SK-N-SH treated with all-trans-retinoic acid at 6 μM for 48 hours (cell line): Measurements from ENCODE around the gene BRPF1.

Experiments used
- BACH2 ChIP-seq: fragments of 250-450 bp; sonication (Bioruptor Pico); IDR thresholded peaks from 2 replicates; pipeline ENCODE4 v1.9.0; 2021; ENCODE audit warnings: mild to moderate bottlenecking, borderline replicate concordance
- OSR1 ChIP-seq: fragments of 250-450 bp; sonication (Bioruptor Pico); IDR thresholded peaks from 2 replicates; pipeline ENCODE4 v1.8.0; 2022; ENCODE audit warnings: moderate library complexity, mild to moderate bottlenecking, inconsistent platforms
- PATZ1 ChIP-seq: fragments of 250-450 bp; sonication (Bioruptor Pico); IDR thresholded peaks from 2 replicates; pipeline ENCODE4 v1.8.0; 2020; ENCODE audit warnings: mild to moderate bottlenecking, moderate library complexity, borderline replicate concordance
- PPARA ChIP-seq: fragments of 250-450 bp; sonication (Bioruptor Pico); IDR thresholded peaks from 2 replicates; pipeline ENCODE4 v1.5.0; 2020; ENCODE audit warnings: mild to moderate bottlenecking, borderline replicate concordance
- RARB ChIP-seq: fragments of 250-450 bp; sonication (Bioruptor Pico); IDR thresholded peaks from 2 replicates; pipeline ENCODE4 v1.8.0; 2021; ENCODE audit warnings: mild to moderate bottlenecking, moderate library complexity
- TCF4 ChIP-seq: fragments of 250-450 bp; sonication (Bioruptor Pico); IDR thresholded peaks from 2 replicates; pipeline ENCODE4 v1.8.0; 2021; ENCODE audit warnings: mild to moderate bottlenecking, moderate library complexity, borderline replicate concordance
- TOX ChIP-seq: fragments of 250-450 bp; sonication (Bioruptor Pico); IDR thresholded peaks from 2 replicates; pipeline ENCODE4 v1.8.0; 2021; ENCODE audit warnings: mild to moderate bottlenecking, moderate library complexity, borderline replicate concordance
- TF ChIP-seq, protein P1 (sequence below): fragments of 250-450 bp; sonication (Bioruptor Pico); IDR thresholded peaks from 2 replicates; pipeline ENCODE4 v1.5.1; 2020; ENCODE audit warnings: low read depth, mild to moderate bottlenecking, moderate library complexity
- TF ChIP-seq, protein P2 (sequence below): fragments of 250-450 bp; sonication (Bioruptor Pico); IDR thresholded peaks from 2 replicates; pipeline ENCODE4 v1.5.1; 2021; ENCODE audit warnings: mild to moderate bottlenecking, moderate library complexity

- TF ChIP-seq RARB (no peak), PPARA (CRISPR knock-in tag) (no peak), BACH2 (CRISPR knock-in tag) (no peak), TOX (no peak), PATZ1 (no peak), OSR1 (CRISPR knock-in tag) (no peak), TCF4 (CRISPR knock-in tag) (no peak)
- TF ChIP-seq, protein P1, sequence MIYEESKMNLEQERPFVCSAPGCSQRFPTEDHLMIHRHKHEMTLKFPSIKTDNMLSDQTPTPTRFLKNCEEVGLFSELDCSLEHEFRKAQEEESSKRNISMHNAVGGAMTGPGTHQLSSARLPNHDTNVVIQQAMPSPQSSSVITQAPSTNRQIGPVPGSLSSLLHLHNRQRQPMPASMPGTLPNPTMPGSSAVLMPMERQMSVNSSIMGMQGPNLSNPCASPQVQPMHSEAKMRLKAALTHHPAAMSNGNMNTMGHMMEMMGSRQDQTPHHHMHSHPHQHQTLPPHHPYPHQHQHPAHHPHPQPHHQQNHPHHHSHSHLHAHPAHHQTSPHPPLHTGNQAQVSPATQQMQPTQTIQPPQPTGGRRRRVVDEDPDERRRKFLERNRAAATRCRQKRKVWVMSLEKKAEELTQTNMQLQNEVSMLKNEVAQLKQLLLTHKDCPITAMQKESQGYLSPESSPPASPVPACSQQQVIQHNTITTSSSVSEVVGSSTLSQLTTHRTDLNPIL (CRISPR knock-in tag): no peak
- TF ChIP-seq, protein P2, sequence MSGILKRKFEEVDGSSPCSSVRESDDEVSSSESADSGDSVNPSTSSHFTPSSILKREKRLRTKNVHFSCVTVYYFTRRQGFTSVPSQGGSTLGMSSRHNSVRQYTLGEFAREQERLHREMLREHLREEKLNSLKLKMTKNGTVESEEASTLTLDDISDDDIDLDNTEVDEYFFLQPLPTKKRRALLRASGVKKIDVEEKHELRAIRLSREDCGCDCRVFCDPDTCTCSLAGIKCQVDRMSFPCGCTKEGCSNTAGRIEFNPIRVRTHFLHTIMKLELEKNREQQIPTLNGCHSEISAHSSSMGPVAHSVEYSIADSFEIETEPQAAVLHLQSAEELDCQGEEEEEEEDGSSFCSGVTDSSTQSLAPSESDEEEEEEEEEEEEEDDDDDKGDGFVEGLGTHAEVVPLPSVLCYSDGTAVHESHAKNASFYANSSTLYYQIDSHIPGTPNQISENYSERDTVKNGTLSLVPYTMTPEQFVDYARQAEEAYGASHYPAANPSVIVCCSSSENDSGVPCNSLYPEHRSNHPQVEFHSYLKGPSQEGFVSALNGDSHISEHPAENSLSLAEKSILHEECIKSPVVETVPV: no peak
These were observed 5.6 kb upstream of the BRPF1 start for GRCh38 chr3:9725775-9726515.
